ENCODE data around the gene CST4.

DNA sequence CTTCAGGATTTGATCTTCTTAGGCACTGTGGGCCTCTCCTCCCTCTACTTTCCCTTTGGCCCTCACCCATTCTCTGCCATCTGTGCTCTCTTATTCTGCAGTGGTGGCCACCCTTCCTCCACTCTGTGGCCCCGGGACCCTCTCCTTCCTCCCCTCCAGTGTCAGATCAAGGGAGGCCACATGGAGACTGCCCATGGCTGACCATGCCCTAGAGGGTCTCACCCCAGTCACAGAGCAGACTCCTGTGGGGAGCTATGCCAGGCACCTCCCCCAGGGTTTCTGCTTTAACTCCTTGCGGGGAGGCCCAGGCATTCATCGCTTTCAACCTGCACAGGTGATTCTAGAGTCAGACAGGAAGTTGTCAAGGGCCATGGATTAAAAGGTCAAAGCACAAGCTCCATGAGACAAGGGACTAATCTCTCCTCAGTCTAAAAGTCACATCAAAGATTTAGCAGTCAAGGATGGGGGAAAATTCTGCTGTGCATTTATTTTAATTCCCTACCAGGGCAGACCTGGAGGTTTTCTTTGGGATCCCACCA is 35.4 kb downstream of the CST4 start:
- no peak for TF ChIP-seq POLR2A (IDR thresholded peaks at IDR 0.05)
- TF ChIP-seq, protein P1, sequence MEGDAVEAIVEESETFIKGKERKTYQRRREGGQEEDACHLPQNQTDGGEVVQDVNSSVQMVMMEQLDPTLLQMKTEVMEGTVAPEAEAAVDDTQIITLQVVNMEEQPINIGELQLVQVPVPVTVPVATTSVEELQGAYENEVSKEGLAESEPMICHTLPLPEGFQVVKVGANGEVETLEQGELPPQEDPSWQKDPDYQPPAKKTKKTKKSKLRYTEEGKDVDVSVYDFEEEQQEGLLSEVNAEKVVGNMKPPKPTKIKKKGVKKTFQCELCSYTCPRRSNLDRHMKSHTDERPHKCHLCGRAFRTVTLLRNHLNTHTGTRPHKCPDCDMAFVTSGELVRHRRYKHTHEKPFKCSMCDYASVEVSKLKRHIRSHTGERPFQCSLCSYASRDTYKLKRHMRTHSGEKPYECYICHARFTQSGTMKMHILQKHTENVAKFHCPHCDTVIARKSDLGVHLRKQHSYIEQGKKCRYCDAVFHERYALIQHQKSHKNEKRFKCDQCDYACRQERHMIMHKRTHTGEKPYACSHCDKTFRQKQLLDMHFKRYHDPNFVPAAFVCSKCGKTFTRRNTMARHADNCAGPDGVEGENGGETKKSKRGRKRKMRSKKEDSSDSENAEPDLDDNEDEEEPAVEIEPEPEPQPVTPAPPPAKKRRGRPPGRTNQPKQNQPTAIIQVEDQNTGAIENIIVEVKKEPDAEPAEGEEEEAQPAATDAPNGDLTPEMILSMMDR (IDR thresholded peaks at IDR 0.05 in 8 of 11, conservative IDR thresholded peaks at IDR 0.05 in 3 of 11) = no peak
- no peak for TF ChIP-seq POLR2AphosphoS5 (IDR thresholded peaks at IDR 0.05)
